NCI-H526 treated with DMSO at 0.1 percent for 48 hours (cell line): ENCODE measurements around the gene MBD6.
"Not testable (repeated sequence)": the region's sequence is repeated elsewhere in the genome, so short reads cannot be mapped to it uniquely, and the experiment has no call there.

Source experiments
- DNase-seq: peaks from one replicate; lab custom pipeline; 2025; lab: John Stamatoyannopoulos, UW

The MBD6 gene

GRCh38 chr12:57549909-57550640 is 27.5 kb downstream of the MBD6 start, which contains the start of gene KIF5A:
Gene KIF5A, plus strand, starts transcription at chr12:57550044. Its CDS starts 228 bp downstream, at chr12:57550272.
- no peak for DNase-seq

DNA sequence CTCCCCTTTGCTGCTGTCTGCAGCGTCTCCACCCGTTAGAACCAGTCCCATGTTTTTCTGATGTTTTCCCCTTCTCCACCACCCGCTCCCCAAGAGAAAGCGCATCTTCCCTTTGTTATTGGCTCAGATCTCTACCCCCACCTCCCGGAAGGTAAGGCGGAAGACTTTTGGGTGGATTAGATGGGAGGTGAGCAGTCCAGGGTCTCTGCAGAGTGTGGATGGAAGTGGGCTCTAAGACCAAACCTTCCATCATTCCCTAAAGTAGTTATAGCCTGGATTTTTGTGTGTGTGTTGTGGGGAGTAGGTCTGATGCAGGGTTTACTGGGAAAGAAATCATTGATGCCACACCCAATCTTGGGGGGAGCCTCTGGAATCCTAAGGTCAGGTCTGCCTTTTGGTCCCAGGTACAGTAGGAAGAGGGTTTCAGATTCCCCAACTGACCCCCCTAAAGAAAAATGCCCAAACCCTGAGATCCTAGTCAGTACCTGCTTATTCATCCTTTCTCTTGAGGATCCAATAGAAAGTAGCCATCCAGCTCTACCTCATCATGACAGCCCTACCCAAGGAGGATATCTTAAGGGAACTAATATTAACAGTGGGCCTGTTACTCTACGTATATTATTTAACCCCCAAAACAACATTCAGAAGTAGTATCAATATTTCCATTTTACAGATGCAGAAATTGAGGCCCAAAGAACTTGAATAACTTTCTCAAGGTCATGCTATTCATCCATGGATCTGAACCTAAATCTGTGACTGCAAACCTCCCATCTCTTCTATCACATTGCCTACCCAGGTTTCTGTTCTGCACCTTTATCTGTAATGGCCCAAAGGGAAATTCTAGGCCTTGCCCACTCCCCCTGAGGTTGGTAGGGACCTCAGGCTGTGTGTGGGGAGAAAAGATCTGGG is 28.3 kb downstream of the MBD6 start:
- no peak for DNase-seq

GRCh38 chr12:57551637-57552305 is 29.1 kb downstream of the MBD6 start:
- no peak for DNase-seq

- no peak for DNase-seq
These were observed 29.7 kb downstream of the MBD6 start for GRCh38 chr12:57552306-57552651.

DNA sequence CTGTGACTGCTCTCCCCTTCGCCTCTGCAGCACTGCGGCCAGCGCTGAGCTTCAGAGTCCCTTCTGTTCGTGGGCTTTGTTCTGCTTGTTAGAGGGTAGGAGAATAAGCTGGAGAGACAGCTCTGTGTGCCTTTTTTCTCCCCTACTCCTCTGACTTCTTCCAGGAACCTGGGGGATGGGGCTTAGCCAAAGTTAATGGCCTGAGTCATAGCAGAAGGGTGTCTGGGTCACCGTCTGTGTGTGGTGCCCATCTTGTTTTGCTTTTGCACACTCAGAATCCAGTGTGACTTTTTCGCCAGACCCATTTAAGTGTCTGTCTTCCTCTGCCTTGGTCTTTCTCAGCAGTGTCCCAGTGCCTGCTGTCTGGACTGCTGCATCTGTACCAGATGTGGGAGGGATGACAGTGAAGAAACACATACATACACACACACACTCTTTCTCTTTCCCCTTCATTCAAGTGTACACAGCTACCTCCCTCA is 30.2 kb downstream of the MBD6 start:
- DNase-seq, result peak; percentile 26

DNA sequence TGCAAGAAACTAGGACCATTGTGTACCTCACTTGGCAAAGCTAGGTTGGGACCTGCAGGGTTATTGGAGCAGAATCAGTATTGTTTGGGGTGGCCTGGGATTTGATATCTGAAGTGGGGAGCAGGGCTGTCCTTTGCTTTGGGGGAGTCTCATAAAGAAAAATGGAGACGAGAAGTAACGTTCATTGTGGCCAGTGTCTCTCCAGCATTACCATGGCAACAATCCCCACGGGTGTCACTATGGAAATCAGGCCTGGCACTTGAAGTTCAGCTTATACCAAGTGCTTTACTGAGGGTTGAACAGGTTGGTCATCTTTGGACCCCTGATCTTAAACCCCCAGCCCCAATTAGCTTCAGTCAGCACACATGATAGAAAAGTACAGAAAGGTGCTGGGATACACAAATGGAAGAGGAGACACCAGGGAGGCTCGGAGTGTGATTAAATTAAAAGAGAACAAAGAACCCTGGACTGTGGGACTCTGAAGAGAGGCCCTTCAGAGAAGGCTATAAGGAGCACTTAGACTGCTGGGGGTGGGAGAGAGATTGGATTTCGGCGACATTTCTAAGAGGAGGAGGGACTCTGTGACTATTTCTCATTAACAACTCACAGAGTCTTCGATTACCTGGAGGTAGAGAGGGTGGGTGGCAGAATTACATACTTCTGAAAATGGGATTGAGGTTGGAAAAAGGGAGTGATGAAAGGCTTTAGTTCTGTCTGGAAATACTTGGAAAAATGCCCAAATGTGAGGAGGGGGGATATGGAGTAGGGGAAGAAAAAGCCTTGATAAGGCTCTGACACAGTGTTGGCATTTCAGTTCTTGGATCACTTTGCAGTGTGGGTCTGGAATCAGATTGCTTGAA is 30.9 kb downstream of the MBD6 start:
- peak; percentile 56 for DNase-seq

DNA sequence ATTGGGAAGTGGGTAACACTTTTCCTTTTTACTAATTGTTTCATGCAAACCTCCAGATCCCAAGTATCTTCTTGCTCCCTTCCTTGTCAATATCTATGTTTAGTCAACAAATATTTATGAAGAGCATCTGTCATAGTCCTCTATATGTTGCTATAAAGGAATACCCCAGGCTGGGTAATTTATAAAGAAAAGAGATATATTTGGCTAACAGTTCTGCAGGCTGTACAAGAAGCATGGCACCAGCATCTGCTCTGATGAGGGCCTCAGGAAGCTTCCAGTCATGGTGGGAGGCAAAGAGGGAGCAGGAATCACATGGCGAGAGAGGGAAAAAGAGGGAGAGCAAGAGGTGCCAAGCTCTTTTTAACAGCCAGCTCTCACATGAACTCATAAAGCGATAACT is 31.8 kb downstream of the MBD6 start:
- no peak for DNase-seq

DNA sequence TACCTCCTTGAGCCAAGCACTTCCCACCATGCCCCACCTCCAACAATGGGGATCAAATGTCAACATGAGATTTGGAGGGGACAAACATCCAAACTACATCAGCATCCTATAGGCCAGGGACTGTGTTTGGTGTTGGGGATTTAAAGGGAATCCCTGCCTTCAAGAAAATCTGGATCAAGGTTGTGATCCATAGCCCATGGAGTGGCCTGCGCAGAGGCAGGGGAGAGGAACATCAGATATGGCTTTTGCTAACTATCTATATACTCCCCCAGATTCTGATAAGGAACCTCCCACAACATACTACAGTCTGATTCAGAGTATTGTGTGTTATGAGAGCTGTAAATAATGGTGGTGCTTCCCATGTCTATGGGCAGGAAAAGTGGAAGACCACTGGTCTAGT is 32.3 kb downstream of the MBD6 start:
- no peak for DNase-seq

- DNase-seq, result no peak
These were observed 36.2 kb downstream of the MBD6 start for GRCh38 chr12:57558864-57559263.

DNA sequence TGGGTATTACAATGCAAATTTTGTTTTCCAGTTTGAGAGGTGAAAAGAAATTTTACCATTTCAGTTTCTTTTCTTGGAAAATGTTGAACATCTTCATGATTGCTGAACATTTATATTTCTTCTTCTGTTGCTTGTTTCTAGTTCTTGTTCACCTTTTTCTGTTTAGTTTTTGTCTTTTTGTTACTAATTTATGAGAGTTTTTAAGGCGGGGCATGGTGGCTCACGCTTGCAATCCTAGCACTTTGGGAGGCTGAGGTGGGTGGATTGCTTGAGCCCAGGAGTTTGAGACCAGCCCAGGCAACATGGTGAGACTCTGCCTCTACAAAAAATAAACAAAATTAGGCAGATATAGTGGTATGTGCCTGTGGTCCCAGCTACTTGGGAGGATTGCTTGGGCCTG is 37.9 kb downstream of the MBD6 start:
- DNase-seq, result no peak

- not testable (repeated sequence) for DNase-seq
These were observed 38.5 kb downstream of the MBD6 start for GRCh38 chr12:57561117-57561516.

DNA sequence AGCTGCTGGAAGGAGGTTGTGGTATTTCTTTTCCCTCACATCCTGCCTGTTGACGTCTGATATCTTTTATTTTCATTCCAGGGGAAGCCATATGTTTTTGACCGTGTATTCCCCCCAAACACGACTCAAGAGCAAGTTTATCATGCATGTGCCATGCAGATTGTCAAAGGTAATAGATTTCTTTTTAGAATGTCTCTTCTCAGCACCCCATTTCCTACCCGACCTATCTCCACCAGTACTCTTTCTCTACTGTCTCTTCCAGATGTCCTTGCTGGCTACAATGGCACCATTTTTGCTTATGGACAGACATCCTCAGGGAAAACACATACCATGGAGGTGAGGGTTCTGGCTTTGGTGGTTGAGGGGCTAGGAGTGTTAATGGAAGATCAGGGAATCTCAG is 40.7 kb downstream of the MBD6 start:
- DNase-seq, result no peak

DNA sequence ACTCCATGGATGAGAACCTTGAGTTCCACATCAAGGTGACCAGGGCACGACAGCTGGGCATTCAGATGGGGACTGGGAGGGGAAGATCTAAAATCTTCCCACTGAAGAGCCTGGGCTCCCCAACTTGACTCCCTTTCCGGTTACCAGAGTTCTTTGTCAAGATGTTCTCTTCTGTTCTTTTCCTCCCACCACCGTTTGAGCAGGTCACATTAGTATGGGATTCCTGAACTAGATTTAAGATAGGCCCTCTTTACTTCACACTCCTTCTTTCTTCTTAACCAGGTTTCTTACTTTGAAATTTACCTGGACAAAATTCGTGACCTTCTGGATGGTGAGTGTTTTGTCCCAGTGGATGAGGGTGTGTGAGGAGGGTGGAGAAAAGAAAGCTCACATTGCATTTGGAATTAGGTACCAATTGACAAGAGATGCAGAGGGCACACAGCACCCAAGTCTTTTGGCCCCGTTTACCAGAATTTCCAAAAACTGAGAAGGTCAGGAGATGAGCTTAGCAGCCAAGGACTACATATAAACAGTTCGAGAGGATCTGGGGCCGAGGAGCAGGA is 41.6 kb downstream of the MBD6 start:
- no peak for DNase-seq

DNA sequence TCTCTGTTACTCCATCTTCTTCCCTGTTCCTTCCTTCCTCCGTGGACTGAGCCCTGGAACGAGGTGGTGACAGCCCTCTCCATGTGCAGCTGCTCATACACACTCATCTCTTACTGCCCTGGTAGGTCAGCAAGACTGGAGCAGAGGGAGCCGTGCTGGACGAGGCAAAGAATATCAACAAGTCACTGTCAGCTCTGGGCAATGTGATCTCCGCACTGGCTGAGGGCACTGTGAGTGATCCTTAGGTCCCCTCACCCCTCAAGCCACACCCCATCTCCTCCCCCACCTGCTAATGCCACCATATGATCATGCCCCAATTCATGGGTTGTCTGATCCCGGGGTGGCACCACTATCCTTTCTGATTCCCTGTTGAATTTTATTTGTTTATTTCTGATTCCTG is 46.2 kb downstream of the MBD6 start:
- DNase-seq, result no peak

GRCh38 chr12:57569858-57570257 is 47.2 kb downstream of the MBD6 start:
- DNase-seq, result no peak

DNA sequence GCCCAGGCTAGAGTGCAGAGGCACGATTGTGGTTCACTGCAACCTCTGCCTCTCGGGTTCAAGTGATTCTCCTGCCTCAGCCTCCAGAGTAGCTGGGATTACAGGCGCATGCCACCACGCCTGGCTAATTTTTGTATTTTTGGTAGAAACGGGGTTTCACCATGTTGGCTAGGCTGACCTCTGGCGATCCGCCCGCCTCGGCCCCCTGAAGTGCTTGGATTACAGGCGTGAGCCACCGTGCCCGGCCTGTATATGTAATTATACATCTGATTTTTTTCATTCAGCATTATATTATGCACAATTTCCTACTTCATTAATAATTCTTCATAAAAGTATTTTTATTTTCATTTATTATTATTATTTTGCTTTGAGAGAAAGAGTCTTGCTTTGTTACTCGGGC is 47.8 kb downstream of the MBD6 start:
- not testable (repeated sequence) for DNase-seq

- DNase-seq, result no peak
These were observed 49.5 kb downstream of the MBD6 start for GRCh38 chr12:57571926-57572762.

GRCh38 chr12:57574795-57575194 is 52.2 kb downstream of the MBD6 start:
- DNase-seq, result no peak

DNA sequence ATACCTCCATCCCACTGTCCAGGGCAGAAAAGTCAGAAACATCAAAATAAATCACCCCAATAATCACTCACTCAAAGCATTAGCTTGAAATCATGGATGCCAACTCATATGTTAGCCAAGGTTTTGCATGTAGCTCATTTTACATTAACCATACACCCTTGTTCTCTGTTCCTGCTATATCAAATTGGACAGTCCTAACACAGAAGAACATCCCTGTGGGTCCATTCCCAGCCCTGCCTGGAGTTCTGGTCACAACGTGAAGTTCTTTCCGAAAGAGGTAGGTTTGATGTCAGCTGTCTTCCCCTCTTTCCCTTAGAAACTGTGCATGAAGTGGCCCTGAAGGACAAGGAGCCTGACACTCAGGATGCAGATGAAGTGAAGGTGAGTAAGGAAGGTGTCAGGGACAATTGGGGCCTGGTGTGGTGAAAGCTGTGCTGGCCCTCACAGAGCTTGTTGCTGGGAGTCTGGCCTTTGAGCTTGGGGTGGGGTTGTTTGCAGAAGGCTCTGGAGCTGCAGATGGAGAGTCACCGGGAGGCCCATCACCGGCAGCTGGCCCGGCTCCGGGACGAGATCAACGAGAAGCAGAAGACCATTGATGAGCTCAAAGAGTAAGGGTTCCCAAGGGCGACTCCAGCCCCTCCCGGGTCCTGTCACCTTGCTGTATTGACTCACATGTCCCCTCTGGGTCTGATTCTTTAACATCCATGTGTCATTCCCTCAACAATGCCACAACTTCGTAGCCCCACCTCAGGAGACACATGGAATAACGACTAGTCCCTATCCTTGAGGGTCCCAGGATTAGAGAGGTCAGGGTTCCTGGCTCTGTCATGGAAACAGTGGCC is 53.4 kb downstream of the MBD6 start:
- no peak for DNase-seq
